GM13977 (cell line): Measurements from ENCODE around the gene CD300A.

Experiments
- DNase-seq: peaks from one replicate; pipeline ENCODE4 v3.0.0; 2012; ENCODE audit warnings: low spot score
- in situ Hi-C: fragments of 300-500 bp; cut with MboI; formaldehyde crosslinking; loops from one replicate; pipeline ENCODE4 v1.12.0; 2022; ENCODE audit warnings: low sequenced_read_pairs, low pct_unique_long_range_greater_than_20kb, mixed read lengths, inconsistent platforms; ENCODE audit not compliant: unreplicated experiment
- TF ChIP-seq, protein P1 (sequence below): IDR thresholded peaks from 2 replicates; pipeline ENCODE4 v1.5.1; 2012; ENCODE audit warnings: mild to moderate bottlenecking, control low read depth; ENCODE audit not compliant: insufficient read depth; ENCODE audit errors: extremely low read depth, missing control alignments

Gene CD300A

DNA sequence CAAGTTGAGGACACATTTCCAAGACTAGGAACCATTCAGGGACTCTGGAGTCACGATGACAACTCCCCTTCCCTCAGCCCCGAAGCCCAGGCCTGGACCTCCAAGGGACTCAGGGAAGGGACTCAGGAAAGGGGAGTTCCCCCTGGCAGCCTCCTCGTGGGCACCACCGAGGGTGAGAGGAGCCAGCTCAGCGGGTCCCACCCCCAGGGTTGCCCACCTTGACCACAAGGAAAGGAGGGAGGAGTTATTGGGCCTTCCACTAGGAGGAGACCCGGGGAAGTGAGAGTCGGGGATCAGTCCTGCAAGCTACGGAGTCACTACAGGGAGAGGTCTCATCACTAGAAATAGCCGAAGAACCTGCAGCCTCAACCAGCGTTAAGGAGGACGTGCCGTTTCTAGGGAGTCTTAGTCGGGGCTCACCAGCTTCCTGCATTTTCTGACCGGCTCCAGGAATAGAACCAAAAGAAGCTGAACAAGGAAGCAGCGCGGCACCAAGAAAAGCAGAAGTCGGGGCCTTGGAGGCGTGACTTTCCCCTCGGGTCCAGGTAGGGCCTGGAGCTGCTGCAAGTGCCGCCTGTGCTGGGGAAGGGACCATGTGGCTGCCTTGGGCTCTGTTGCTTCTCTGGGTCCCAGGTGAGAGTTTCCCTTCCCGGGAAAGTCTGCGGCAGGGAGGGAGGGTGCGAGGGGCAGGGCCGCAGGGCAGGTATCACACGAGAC lies at the start of gene CD300A:
Gene CD300A (plus strand): TSS at position 524 of the 717 bp plus-strand sequence. CDS start 70 bp downstream, at position 594.
- TF ChIP-seq, protein P1, sequence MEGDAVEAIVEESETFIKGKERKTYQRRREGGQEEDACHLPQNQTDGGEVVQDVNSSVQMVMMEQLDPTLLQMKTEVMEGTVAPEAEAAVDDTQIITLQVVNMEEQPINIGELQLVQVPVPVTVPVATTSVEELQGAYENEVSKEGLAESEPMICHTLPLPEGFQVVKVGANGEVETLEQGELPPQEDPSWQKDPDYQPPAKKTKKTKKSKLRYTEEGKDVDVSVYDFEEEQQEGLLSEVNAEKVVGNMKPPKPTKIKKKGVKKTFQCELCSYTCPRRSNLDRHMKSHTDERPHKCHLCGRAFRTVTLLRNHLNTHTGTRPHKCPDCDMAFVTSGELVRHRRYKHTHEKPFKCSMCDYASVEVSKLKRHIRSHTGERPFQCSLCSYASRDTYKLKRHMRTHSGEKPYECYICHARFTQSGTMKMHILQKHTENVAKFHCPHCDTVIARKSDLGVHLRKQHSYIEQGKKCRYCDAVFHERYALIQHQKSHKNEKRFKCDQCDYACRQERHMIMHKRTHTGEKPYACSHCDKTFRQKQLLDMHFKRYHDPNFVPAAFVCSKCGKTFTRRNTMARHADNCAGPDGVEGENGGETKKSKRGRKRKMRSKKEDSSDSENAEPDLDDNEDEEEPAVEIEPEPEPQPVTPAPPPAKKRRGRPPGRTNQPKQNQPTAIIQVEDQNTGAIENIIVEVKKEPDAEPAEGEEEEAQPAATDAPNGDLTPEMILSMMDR = no peak
- in situ Hi-C loops = no loop called here
- no peak for DNase-seq

DNA sequence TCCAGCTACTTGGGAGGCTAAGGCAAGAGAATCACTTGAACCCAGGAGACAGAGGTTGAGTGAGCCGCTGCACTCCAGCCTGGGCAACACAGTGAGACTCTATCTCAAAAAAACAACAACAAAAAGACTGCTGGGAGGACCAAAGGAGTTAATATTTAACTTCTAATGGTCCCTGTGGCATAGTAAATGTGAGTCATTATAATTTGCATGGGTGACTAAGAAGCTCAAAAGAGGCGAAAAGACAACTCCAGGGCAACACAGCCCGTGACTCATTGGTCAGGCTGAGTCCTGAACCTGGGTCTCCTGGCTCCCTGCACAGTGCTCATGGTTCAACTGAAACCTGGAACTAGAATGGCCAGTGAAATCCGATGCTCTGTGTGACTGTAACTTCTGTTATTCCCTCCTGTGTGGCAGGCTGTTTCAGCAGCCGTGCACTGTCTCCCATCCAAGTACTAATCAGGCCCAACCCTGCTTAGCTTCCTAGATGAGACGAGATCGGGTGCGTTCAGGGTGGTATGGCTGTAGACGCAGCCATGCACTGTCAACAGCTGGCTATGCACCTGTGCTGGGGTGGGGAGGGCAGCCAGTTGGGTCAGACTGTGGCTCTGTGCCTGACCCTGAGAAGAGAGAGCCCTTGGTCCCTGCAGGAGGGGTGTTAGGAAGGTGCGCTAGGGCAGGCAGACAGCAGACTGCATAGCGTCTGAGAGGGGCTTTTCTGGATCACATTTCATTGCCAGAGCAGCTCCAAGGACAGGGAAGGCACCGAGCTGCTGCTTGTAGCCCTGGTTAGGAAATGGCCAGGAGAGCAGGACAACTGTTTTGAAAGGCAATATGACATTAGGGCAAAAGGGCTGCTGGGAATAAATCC lies 49.0 kb upstream of the CD300A start:
- TF ChIP-seq, protein P1 = no peak
- in situ Hi-C loops = no loop called here
- peak; percentile 70 for DNase-seq

DNA sequence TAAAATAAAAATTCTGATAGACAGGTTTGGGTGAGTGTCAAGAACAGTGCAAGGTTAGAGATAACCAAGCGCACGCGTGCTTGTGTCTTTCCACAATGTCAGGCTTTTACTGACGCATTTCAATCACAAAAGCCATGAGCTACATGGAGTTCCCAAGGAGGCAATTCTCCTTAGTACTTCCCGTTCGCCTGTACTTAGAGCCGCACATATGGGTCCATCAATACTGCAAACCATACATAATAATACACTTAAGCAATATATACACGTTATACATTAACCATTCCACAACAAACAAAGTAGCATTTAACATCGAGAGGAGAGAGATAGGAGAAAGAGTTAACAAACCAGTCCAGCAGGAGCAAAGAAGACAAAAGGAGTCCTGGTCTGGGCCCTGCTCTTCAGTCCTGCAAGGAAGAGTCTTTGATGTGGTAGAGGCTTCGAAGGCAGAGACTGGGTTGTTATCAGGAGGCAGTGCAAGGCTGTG lies 46.5 kb upstream of the CD300A start:
- in situ Hi-C loops = no loop called here
- TF ChIP-seq, protein P1 = no peak
- DNase-seq = no peak

DNA sequence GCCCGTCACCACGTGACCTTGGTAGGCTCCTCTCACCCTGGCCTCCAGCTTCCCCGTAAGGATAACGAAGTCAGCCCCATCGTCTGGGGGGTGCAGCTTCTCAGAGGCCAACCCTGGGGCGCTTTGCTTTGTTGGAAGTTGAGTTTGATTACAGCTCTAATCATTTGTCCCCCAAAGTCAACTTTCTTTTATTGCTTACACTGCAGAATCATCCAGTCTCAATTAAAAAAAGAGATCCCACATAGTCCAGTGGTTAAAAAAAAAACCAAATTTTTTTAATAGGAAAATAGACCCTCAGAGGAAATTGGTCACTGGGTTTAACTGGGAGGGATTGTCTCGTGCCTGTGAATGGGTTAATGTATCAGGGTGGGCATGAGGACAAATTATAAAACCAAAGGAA lies 42.3 kb upstream of the CD300A start:
- in situ Hi-C loops = no loop called here
- TF ChIP-seq, protein P1 = no peak
- no peak for DNase-seq

DNA sequence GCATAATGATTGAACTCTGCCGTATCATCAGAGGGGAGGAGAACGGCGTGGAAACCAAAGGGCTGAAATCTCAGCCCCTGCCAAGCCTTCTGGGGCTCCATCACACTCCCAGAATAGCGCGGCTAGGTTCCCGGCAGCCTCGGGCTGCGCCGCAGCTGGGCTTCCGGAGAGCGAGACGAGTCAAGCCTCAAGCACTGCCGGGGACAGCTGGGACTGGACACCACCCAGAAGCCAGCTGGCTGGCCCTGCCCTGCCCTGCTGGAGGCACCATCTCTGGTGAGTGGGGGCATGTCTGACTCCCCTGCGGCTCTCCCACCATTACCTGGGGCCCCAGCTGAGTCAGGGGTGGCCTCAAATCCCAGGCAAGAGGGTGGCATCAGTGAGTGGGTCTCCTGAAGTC lies 41.8 kb upstream of the CD300A start:
- no peak for DNase-seq
- TF ChIP-seq, protein P1 = no peak
- in situ Hi-C loops = no loop called here

DNA sequence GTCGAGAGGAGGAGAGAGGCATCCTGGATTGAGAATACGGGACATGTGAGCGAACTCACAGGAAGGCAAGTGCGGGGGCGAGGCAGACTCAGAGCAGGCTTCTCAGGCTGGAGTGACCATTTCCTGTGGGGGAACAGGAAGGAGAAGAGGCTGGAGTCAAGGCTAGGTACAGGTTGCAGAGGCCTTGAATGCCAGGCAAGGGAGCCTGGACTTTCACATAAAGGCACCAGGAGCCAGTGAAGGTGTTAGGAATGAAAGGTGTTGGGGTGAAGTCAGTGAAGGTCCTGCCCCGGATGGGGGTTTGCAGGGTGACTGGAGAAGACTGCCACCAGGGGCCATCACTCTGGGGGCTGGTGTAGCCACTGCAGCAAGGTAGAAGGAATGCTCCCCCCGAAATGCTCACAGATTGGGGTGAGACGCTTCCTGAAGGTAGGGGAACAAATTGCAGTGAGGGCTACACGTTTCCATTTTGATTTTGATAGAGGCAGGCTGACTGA lies 39.8 kb upstream of the CD300A start:
- in situ Hi-C loops = no loop called here
- TF ChIP-seq, protein P1 = no peak
- no peak for DNase-seq
